Stimulated activated CD4-positive, alpha-beta T cell treated with anti-CD3 and anti-CD28 coated beads, Interleukin-12 subunit alpha, Interleukin-12 subunit beta, amount 100 ng/mL, for 4 hours (primary cell): Measurements from ENCODE around the gene MICAL2.

Experiments
- DNase-seq: peaks from one replicate; pipeline ENCODE4 v3.0.0-alpha.2; 2020

Gene MICAL2

GRCh38 chr11:12117611-12118010 lies 7.2 kb downstream of the MICAL2 start:
- no peak for DNase-seq

GRCh38 chr11:12118949-12119348 lies 8.6 kb downstream of the MICAL2 start:
- DNase-seq, result no peak

GRCh38 chr11:12119502-12119901 lies 9.1 kb downstream of the MICAL2 start:
- no peak for DNase-seq

GRCh38 chr11:12120031-12121008 lies 9.9 kb downstream of the MICAL2 start:
- DNase-seq, result no peak

- DNase-seq, result no peak
Observed at GRCh38 chr11:12121011-12121410, 10.6 kb downstream of the MICAL2 start.

- no peak for DNase-seq
Observed at GRCh38 chr11:12121517-12121916, 11.1 kb downstream of the MICAL2 start.

GRCh38 chr11:12122083-12122482 lies 11.7 kb downstream of the MICAL2 start:
- DNase-seq, result no peak

GRCh38 chr11:12123273-12123672 lies 12.9 kb downstream of the MICAL2 start:
- DNase-seq, result no peak

GRCh38 chr11:12123799-12124198 lies 13.4 kb downstream of the MICAL2 start:
- no peak for DNase-seq

- DNase-seq, result no peak
Observed at GRCh38 chr11:12124306-12124705, 13.9 kb downstream of the MICAL2 start.

GRCh38 chr11:12125609-12126149 lies 15.3 kb downstream of the MICAL2 start:
- DNase-seq, result no peak

- no peak for DNase-seq
Observed at GRCh38 chr11:12126344-12127019, 16.1 kb downstream of the MICAL2 start.

GRCh38 chr11:12127206-12127898 lies 17.0 kb downstream of the MICAL2 start:
- no peak for DNase-seq

GRCh38 chr11:12128301-12128751 lies 17.9 kb downstream of the MICAL2 start:
- DNase-seq, result no peak

- no peak for DNase-seq
Observed at GRCh38 chr11:12129227-12129626, 18.8 kb downstream of the MICAL2 start.

- no peak for DNase-seq
Observed at GRCh38 chr11:12130180-12130980, 20.0 kb downstream of the MICAL2 start.

- DNase-seq, result no peak
Observed at GRCh38 chr11:12131943-12132789, 21.8 kb downstream of the MICAL2 start.

GRCh38 chr11:12132790-12133145 lies 22.4 kb downstream of the MICAL2 start:
- DNase-seq, result no peak

- DNase-seq, result no peak
Observed at GRCh38 chr11:12133547-12134235, 23.3 kb downstream of the MICAL2 start.

- no peak for DNase-seq
Observed at GRCh38 chr11:12134236-12134585, 23.8 kb downstream of the MICAL2 start.

GRCh38 chr11:12135185-12135584 lies 24.8 kb downstream of the MICAL2 start:
- DNase-seq, result no peak
